ENCODE results near the gene TBX21.

DNA sequence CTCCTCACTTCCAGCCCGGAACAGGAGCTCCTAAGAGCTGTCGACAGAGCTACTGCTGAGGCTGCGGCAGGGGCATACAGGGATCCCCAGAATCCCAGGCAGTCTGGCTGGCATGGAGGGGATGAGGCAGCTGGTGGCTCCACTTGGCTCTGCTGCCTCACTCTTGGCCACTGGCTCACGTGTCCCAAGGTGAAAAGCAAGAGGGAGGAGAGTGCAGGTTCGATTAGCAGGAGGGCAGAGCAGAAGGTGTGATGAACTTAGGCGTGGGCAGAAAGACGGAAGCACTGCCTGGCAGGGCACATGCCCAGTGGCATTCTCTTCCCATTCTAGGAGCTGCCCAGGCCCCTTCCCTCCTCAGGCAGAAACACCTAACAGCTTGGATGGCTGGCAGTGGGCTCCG is 11.3 kb upstream of the TBX21 start:
- TF ChIP-seq EP300 (IDR thresholded peaks at IDR 0.05; ENCODE audit: low read length) (no peak), EZH2 (IDR thresholded peaks at IDR 0.05; ENCODE audit: borderline replicate concordance, low read depth, low read length) (no peak), BHLHE40 (IDR thresholded peaks at IDR 0.05; ENCODE audit: low read length) (no peak), ZNF318 (IDR thresholded peaks at IDR 0.05; ENCODE audit: borderline replicate concordance in 1 of 2, low read depth in 1 of 2) (no peak), SREBF1 (IDR thresholded peaks at IDR 0.05; ENCODE audit: borderline replicate concordance, low read depth, low read length) (no peak), SIX5 (IDR thresholded peaks at IDR 0.05; ENCODE audit: borderline replicate concordance in 1 of 2, insufficient read depth in 1 of 2, low read depth in 1 of 2, low read length in 2 of 2) (no peak)
- TF ChIP-seq, protein P1, sequence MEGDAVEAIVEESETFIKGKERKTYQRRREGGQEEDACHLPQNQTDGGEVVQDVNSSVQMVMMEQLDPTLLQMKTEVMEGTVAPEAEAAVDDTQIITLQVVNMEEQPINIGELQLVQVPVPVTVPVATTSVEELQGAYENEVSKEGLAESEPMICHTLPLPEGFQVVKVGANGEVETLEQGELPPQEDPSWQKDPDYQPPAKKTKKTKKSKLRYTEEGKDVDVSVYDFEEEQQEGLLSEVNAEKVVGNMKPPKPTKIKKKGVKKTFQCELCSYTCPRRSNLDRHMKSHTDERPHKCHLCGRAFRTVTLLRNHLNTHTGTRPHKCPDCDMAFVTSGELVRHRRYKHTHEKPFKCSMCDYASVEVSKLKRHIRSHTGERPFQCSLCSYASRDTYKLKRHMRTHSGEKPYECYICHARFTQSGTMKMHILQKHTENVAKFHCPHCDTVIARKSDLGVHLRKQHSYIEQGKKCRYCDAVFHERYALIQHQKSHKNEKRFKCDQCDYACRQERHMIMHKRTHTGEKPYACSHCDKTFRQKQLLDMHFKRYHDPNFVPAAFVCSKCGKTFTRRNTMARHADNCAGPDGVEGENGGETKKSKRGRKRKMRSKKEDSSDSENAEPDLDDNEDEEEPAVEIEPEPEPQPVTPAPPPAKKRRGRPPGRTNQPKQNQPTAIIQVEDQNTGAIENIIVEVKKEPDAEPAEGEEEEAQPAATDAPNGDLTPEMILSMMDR (IDR thresholded peaks at IDR 0.05 in 2 of 3, conservative IDR thresholded peaks at IDR 0.05 in 1 of 3; ENCODE audit: insufficient read depth in 2 of 3, low read depth in 1 of 3, low read length in 3 of 3) = no peak

Measured in K562 (cell line).